Mucosa of descending colon (tissue), 3 donors: ENCODE data around the gene GRSF1. TPM values are rescaled to one million over a fixed set of nuclear protein-coding genes. Genes with fewer than 3 reads are reported as not detected.
"Not testable (repeated sequence)": the region's sequence is repeated elsewhere in the genome, so short reads cannot be mapped to it uniquely, and the experiment has no call there.

Source experiments
- ATAC-seq: fragments of 200-7000 bp; cut with Tn5 transposase; one replicate; pipeline ENCODE4 v1.9.1; 2020; ENCODE audit warnings: mild to moderate bottlenecking, moderate library complexity
- DNase-seq, 3 donors: peaks; one replicate each; pipeline ENCODE4 v3.0.0-alpha.2; 2020
- H3K36me3 ChIP-seq: fragments of 200-600 bp; one replicate; pipeline ENCODE4 v1.8.0; 2021; ENCODE audit warnings: low read depth, mild to moderate bottlenecking
- H3K4me1 ChIP-seq: fragments of 200-600 bp; one replicate; pipeline ENCODE4 v1.8.0; 2021; ENCODE audit warnings: low read depth, mild to moderate bottlenecking
- H3K4me3 ChIP-seq: fragments of 200-600 bp; one replicate; pipeline ENCODE4 v1.8.0; 2021; ENCODE audit warnings: mild to moderate bottlenecking
- H3K9me3 ChIP-seq: fragments of 200-600 bp; one replicate; pipeline ENCODE4 v1.8.0; 2021; ENCODE audit warnings: mild to moderate bottlenecking
- intact Hi-C, 2 donors: fragments of 100-400 bp; cut with DNase I in 1 of 2; cut with micrococcal nuclease in 1 of 2; formaldehyde crosslinking; loops; one replicate each; pipeline versions ENCODE4 v1.11.0 to v1.11.1; 2022; cut with DNase I, micrococcal nuclease
- total RNA-seq, 3 donors: library from RNA; stranded (reverse); fragmentation: NEBNext Ultra II Directional in 2 of 3; extraction: Animal tissue kit (Norgen Biotek cat#: 25700) in 2 of 3; gene quantifications; one replicate each; pipeline versions ENCODE4 v1.2.1 to v1.2.4, GENCODE V29; 2021 to 2023
- TF ChIP-seq, protein P1 (sequence below): fragments of 200-600 bp; IDR thresholded peaks from one replicate; pipeline ENCODE4 v1.8.0; 2022; ENCODE audit warnings: antibody characterized with exemption, mild to moderate bottlenecking
- donor health status: DM: no; HTN: no; CAD: no; lungs with moderate emphysema.
- donor health status: DM: no; HTN: no; CAD: no.
- donor health status: DM: no; HTN: yes; CAD: no.

GRSF1 gene
- total RNA-seq, 3 donors from 2014 or later: 70.2 to 81.5 (median 70.6) TPM

DNA sequence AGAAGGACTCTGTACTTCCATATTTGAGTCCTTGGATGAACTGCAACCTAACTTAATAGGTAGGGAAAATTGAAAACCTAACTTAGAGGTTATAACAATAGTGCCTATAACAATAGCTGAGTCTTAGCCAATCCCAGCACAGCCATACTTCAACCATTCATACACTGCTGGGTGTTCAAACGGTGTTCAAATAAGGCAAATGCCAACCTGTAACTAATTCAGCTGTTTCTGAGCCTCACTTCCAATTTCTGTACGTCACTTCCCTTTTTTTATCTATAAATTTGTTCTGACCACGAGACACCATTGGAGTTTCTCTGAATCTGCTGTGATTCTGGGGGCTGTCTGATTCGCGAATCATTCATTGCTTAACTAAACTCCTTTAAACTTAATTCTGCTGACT is 9.6 kb upstream of the GRSF1 start:
- TF ChIP-seq, protein P1, sequence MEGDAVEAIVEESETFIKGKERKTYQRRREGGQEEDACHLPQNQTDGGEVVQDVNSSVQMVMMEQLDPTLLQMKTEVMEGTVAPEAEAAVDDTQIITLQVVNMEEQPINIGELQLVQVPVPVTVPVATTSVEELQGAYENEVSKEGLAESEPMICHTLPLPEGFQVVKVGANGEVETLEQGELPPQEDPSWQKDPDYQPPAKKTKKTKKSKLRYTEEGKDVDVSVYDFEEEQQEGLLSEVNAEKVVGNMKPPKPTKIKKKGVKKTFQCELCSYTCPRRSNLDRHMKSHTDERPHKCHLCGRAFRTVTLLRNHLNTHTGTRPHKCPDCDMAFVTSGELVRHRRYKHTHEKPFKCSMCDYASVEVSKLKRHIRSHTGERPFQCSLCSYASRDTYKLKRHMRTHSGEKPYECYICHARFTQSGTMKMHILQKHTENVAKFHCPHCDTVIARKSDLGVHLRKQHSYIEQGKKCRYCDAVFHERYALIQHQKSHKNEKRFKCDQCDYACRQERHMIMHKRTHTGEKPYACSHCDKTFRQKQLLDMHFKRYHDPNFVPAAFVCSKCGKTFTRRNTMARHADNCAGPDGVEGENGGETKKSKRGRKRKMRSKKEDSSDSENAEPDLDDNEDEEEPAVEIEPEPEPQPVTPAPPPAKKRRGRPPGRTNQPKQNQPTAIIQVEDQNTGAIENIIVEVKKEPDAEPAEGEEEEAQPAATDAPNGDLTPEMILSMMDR: no peak
- no peak overlapping the region for H3K4me3 ChIP-seq
- no peaks in the 10 kb centered on the region for H3K9me3 ChIP-seq
- DNase-seq (no peak), ATAC-seq (no peak)
- intact Hi-C loops: no loop called here
- H3K36me3 ChIP-seq: no peaks in the 10 kb centered on the region
- H3K4me1 ChIP-seq: no peaks in the 10 kb centered on the region

DNA sequence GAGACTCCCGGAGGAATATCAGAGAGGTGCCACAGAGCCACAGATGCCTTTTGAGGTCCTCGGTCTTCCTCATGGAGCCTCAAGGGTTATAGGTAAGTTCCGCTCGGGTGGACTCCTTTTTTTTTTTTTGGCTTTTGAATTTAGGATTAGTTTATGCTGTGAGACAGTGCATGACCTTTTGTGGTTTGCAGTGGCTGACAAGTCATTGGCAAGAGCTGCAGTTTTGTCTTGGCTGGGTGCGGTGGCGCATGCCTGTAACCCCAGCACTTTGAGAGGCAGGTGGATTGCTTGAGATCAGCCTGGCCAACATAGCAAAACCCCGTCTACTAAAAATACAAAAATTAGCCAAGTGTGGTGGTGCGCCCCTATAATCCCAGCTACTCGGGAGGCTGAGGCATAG is 4.5 kb upstream of the GRSF1 start:
- DNase-seq (no peak), ATAC-seq (no peak)
- Histone ChIP-seq H3K9me3 (no peaks in the 10 kb centered on the region), H3K36me3 (no peaks in the 10 kb centered on the region), H3K4me3 (no peak overlapping the region), H3K4me1 (no peaks in the 10 kb centered on the region)
- intact Hi-C loops: no loop called here
- TF ChIP-seq, protein P1: no peak

DNA sequence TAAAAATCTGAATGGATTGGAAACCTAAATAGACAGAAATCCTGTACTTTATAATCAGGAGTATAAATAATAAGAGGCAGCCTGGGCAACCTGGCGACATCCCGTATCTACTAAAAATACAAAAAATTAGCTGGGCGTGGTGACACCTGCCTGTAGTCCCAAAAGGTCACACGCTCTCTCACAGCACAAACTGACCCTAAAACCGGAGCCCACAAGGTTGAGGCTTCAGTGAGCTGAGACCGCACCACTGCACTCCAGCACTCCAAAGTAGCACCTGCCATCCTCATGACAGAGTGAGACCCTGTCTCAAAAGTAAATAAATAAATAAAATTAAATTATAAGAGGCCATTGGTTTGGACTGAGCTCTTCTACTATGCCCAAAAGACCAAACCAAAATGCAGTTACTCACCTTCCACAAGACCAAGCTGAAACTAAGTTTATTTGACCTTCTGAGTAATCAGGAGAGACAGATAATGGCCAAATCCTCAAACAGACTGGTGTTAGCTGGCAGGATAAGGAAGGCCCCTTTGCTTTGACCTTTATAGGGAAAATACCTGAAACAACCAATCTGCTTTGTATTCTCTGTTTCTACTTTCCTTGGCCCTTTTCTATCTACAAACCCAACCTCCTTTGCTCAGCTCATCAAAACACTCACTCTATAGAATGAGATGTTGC is 3.2 kb upstream of the GRSF1 start:
- DNase-seq: no peak
- no peaks in the 10 kb centered on the region for H3K4me1 ChIP-seq
- intact Hi-C loops: no loop called here
- no peaks in the 10 kb centered on the region for H3K36me3 ChIP-seq
- no peaks in the 10 kb centered on the region for H3K9me3 ChIP-seq
- H3K4me3 ChIP-seq: no peak overlapping the region
- no peak for ATAC-seq
- TF ChIP-seq, protein P1: no peak

DNA sequence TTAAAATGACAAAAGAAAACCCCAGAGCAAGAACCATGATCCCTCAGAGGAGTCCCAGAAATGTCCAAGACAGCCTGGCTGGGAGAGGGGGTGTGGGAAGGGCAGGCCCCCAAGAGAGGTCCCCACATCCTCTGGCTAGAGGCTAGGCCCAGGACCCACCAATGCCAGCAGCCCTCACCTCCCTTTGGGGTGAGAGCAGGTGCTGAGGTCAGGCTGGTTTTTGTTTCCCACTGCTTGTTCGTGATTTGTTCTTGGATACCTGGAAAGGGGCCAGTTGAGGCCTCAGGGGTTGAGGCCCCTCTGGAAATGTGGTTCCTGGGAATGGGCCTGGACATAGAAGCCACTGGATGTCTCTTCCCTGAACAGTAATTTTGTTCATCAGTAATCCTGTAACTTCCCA is 2.3 kb upstream of the GRSF1 start:
- ATAC-seq (no peak), DNase-seq (no peak)
- intact Hi-C loops: no loop called here
- TF ChIP-seq, protein P1: no peak
- no peak overlapping the region for H3K4me3 ChIP-seq
- H3K9me3 ChIP-seq: no peaks in the 10 kb centered on the region
- peaks cover 7% of the 10 kb centered on the region for H3K4me1 ChIP-seq
- no peaks in the 10 kb centered on the region for H3K36me3 ChIP-seq

DNA sequence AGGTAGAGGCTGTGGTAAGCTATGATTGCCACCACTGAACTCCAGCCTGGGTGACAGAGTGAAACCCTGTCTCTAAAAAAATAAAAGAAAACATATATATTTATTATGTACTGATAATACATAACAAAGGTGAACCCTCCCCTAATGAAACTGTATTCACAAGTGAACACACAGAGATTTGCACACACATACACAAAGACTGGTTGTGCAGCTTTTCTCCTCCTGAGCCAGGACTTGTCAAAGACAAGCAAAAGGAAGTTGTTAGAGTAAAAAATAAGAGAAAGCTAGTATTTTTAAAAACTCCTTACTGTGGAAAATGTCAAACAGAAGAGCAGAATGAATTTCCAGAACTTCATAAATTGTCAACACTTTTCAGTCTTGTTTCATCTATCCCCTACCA is 1.5 kb upstream of the GRSF1 start:
- DNase-seq: no peak
- no peak for ATAC-seq
- intact Hi-C loops: no loop called here
- no peak overlapping the region for H3K4me3 ChIP-seq
- no peaks in the 10 kb centered on the region for H3K36me3 ChIP-seq
- H3K4me1 ChIP-seq: peaks cover 9% of the 10 kb centered on the region
- TF ChIP-seq, protein P1: no peak
- H3K9me3 ChIP-seq: no peaks in the 10 kb centered on the region

DNA sequence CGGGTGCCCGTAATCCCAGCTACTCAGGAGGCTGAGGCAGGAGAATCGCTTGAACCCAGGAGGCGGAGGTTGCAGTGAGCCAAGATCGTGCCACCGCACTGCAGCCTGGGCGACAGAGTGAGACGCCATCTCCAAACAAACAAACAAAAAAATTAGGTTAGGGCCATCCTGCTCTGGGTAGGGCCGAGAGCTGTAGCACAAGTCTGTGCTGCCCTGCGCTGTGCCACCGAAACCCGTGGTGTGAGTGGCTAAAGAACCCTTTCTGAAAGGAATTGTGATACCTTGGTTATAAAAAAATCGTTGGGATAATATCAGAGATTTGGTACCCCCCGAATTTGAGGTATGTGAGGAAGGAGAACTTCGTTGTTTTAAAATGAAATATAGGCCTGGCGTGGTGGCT is 941 bp upstream of the GRSF1 start:
- H3K4me3 ChIP-seq, H3K36me3 ChIP-seq, H3K4me1 ChIP-seq, ATAC-seq, H3K9me3 ChIP-seq, intact Hi-C loops: not testable (repeated sequence)
- peak in 1 of 3 donors; percentile 49 for DNase-seq

DNA sequence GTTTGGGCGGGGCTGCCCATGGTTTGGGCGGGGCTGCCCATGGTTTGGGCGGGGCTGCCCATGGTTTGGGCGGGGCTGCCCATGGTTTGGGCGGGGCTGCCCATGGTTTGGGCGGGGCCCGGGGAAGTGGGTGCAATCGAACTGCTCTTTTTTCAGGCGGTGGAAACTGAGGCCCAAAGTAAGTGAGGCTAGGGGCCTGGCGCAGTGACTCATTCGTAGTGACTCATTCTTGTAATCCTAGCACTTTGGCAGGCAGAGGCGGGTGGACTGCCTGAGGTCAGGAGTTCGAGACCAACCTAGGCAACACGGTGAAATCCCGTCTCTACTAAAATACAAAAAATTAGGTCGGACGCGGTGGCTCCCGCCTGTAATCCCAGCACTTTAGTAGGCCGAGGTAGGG is 447 bp upstream of the GRSF1 start:
- H3K4me3 ChIP-seq, H3K4me1 ChIP-seq, H3K9me3 ChIP-seq, H3K36me3 ChIP-seq, ATAC-seq, intact Hi-C loops: not testable (repeated sequence)
- peak; percentile 61 to 81 (median 74) for DNase-seq
